Measurements from ENCODE around the gene SMIM5. TPM values are rescaled to one million over a fixed set of nuclear protein-coding genes. Genes with fewer than 3 reads are reported as not detected.
A peak's percentile ranks its signal among the peaks of the same experiment; 100 is the strongest.

SMIM5 gene
- total and polyA plus RNA-seq, 8 donors = 1.0 to 3.4 (median 1.8) TPM

DNA sequence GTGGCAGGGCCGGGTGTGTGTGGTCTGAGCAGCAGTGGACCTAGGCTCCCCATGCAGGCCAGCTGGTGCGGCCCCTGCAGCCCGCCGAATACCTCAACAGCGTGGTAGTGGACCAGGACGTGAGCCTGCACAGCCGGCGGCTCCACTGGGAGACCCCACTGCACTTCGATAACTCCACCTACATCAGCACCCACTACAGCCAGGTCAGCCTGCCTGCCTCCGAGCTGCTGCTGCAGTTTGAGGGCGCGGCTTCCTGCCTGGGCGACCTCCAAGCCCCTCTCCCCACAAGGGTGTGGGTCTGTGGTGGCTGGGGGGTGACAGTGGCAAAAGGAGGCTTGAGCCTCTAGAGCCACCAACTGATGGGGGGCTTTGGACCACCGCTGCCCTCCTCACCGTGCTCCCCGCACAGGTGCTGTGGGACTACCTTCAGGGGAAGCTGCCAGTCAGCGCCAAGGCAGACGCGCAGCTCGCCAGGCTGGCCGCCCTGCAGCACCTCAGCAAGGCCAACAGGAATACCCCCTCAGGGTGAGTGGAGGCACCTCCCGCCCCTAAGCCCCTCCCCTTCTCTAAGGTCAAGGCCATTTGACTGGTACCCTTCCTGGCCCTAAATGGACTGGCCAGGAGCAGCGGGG, 8.4 kb upstream of the SMIM5 start:
- DNase-seq (no peak), ATAC-seq (no peak)
- no peaks in the 10 kb centered on the region for H3K9me3 ChIP-seq
- H3K27me3 ChIP-seq = no peaks in the 10 kb centered on the region
- H3K4me3 ChIP-seq = no peak overlapping the region
- intact Hi-C loops (cut with DNase I) = no loop called here
- no peak overlapping the region for H3K27ac ChIP-seq
- peaks cover 0 to 85% of the 10 kb centered on the region in 2 donors for H3K36me3 ChIP-seq
- no peaks in the 10 kb centered on the region for H3K4me1 ChIP-seq
- TF ChIP-seq CTCF (IDR thresholded peaks at IDR 0.05) = no peak

DNA sequence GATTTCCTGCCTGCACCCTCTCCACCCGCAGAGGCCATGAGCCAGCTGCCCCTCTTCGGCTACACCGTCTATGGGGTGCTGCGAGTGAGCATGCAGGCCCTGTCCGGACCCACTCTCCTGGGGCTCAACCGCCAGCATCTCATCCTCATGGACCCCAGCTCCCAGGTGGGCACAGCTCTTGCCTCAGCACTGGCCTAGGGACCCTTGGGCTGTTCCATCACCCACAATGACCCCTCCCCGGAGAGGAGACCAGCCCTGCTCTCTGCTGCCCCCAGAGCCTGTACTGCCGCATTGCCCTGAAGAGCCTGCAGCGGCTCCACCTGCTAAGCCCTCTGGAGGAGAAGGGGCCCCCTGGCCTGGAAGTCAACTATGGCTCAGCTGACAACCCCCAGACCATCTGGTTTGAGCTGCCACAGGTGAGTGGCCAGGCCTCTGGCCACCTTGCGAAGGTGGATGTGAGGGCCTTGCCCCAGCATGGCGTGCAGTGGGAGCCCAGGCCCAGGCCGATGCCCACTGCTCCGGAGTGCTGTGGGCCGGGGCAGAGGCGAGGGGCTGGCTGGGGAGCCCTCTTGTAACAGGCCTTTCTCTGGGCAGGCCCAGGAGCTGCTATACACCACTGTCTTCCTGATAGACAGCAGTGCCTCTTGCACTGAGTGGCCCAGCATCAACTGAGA, 7.3 kb upstream of the SMIM5 start:
- H3K4me3 ChIP-seq = no peak overlapping the region
- H3K27ac ChIP-seq = no peak overlapping the region
- TF ChIP-seq CTCF (IDR thresholded peaks at IDR 0.05) = peak in 1 of 2 donors; percentile 51
- H3K9me3 ChIP-seq = no peaks in the 10 kb centered on the region
- no peak for DNase-seq
- H3K27me3 ChIP-seq = no peaks in the 10 kb centered on the region
- H3K4me1 ChIP-seq = no peaks in the 10 kb centered on the region
- intact Hi-C loops (cut with DNase I) = no loop called here
- peaks cover 0 to 84% of the 10 kb centered on the region in 2 donors for H3K36me3 ChIP-seq
- peak; percentile 23 for ATAC-seq

DNA sequence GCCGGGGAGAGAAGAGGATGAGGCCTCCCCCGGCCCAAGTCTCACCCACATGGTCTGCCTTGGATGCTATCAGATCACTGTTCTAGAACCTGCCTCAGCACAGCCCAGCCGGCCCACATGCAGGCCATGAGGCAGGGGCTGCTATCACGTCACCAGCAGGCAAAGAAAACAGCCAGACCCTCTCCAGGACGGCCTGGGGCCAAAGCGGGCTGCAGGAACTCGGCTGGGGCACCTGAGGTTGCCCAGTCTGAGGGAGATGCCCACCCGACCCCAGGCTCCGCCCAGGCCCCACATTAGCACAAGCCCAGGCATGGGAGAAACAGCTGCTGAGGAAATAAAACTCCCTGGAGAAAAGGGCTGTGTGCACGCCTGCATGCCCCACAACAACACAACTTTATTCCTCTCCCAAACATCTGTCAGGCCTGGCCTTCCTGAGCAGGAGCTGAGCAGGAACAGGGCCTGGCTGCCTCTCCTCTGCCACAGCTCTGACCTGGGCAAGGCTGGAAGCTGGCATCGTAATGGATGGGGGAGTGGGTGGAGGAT, 6.7 kb upstream of the SMIM5 start:
- no peak for TF ChIP-seq CTCF (IDR thresholded peaks at IDR 0.05)
- Histone ChIP-seq H3K4me1 (no peaks in the 10 kb centered on the region), H3K9me3 (no peaks in the 10 kb centered on the region), H3K4me3 (no peak overlapping the region), H3K27me3 (no peaks in the 10 kb centered on the region), H3K36me3 (peaks cover 0 to 80% of the 10 kb centered on the region in 2 donors), H3K27ac (no peak overlapping the region)
- no peak for ATAC-seq
- intact Hi-C loops (cut with DNase I) = no loop called here
- DNase-seq = peak in 1 of 4 donors; percentile 37

DNA sequence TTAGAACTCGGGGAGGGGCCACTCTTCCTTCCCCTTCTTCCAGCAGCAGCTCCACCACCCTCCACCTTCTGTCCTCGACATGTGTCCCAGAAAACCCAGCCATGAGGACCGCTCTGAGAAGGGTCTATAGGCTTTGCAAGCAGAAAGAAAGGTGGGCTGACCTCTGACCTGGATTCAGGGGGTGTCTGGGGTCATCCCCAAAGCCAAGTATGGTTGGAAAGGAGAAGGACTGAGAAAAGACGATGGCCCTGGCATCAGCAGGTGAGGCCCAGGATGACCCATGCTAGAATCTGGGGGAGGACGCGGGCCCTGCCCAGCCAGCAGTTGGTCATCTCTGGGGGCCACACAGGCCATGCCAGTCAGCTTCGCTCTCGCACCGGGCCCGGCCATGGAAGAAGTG, 6.1 kb upstream of the SMIM5 start:
- Histone ChIP-seq H3K4me3 (no peak overlapping the region), H3K36me3 (peaks cover 0 to 74% of the 10 kb centered on the region in 2 donors), H3K27me3 (no peaks in the 10 kb centered on the region), H3K27ac (no peak overlapping the region), H3K9me3 (no peaks in the 10 kb centered on the region), H3K4me1 (no peaks in the 10 kb centered on the region)
- ATAC-seq (no peak), DNase-seq (peak in 1 of 4 donors; percentile 47)
- no peak for TF ChIP-seq CTCF (IDR thresholded peaks at IDR 0.05)
- intact Hi-C loops (cut with DNase I) = no loop called here

GRCh38 chr17:75628425-75628824, 4.8 kb upstream of the SMIM5 start:
- Histone ChIP-seq H3K9me3 (no peaks in the 10 kb centered on the region), H3K27ac (no peak overlapping the region), H3K36me3 (peaks cover 0 to 64% of the 10 kb centered on the region in 2 donors), H3K4me1 (peaks cover 5 to 10% of the 10 kb centered on the region in 2 donors), H3K4me3 (no peak overlapping the region), H3K27me3 (no peaks in the 10 kb centered on the region)
- DNase-seq = peak in 1 of 4 donors; percentile 35
- no peak for ATAC-seq
- intact Hi-C loops (cut with DNase I) = no loop called here
- no peak for TF ChIP-seq CTCF (IDR thresholded peaks at IDR 0.05)
